Psoas muscle (tissue), 8 donors: ENCODE data around the gene BRF1. TPM values are rescaled to one million over a fixed set of nuclear protein-coding genes. Genes with fewer than 3 reads are reported as not detected.

Experiments used
- ATAC-seq, 4 donors: fragments of 200-7000 bp; cut with Tn5 transposase; one replicate each; pipeline ENCODE4 v1.9.1; 2020; ENCODE audit warnings: moderate library complexity in 3 of 4, mild to moderate bottlenecking in 2 of 4
- DNase-seq, 2 donors: peaks; one replicate each; pipeline ENCODE4 v3.0.0-alpha.2; 2020
- H3K27ac ChIP-seq: fragments of 200-600 bp; one replicate; pipeline ENCODE4 v1.8.0; 2022
- H3K27me3 ChIP-seq, 3 donors: fragments of 200-600 bp in 1 of 3; one replicate each; pipeline versions ENCODE4 v1.6.1 to v1.8.0; 2013 to 2022; ENCODE audit warnings: low read length in 2 of 3, mild to moderate bottlenecking in 2 of 3, moderate library complexity in 1 of 3; ENCODE audit not compliant: insufficient read depth in 3 of 3
- H3K36me3 ChIP-seq, 2 donors: fragments of 200-600 bp in 1 of 2; one replicate each; pipeline versions ENCODE4 v1.6.1 to v1.8.0; 2013 to 2022; ENCODE audit warnings: low read depth in 1 of 2, mild to moderate bottlenecking in 1 of 2, moderate library complexity in 1 of 2; ENCODE audit not compliant: insufficient read depth in 1 of 2
- H3K4me1 ChIP-seq: fragments of 200-600 bp; one replicate; pipeline ENCODE4 v1.8.0; 2022
- H3K4me3 ChIP-seq: fragments of 200-600 bp; one replicate; pipeline ENCODE4 v1.8.0; 2022; ENCODE audit warnings: mild to moderate bottlenecking
- H3K9me3 ChIP-seq: fragments of 200-600 bp; one replicate; pipeline ENCODE4 v1.8.0; 2022
- CTCF ChIP-seq: fragments of 200-600 bp; IDR thresholded peaks from one replicate; pipeline ENCODE4 v1.8.0; 2022; ENCODE audit warnings: antibody characterized with exemption
- WGBS, 3 donors: extraction: QIAGEN DNeasy Blood & Tissue Kit; methylation state at CpG; one replicate each; pipeline versions ENCODE4 v1.1.6 to v1.1.7; 2013; 5-methylcytosine and 5-hydroxymethylcytosine counted together
- intact Hi-C, 2 donors: fragments of 100-400 bp; cut with DNase I; formaldehyde crosslinking; loops; one replicate each; pipeline versions ENCODE4 v1.11.0 to v1.14.2; 2022
- polyA plus RNA-seq, 3 donors: library from polyadenylated mRNA; stranded (reverse); fragments of 200-250 nt; gene quantifications; one replicate each; pipeline ENCODE4 v1.2.3, GENCODE V29; 2013
- total RNA-seq, 4 donors: library from RNA; stranded (reverse); fragmentation: NEBNext Ultra II Directional in 2 of 4; extraction: Animal tissue kit (Norgen Biotek cat#: 25700) in 2 of 4; gene quantifications; one replicate each; pipeline versions ENCODE4 v1.2.1 to v1.2.4, GENCODE V29; 2021 to 2023
- donor health status: healthy with polysubstance abuse.
- donor health status: DM: no; HTN: no; CAD: no; lungs with moderate emphysema.
- donor health status: Bipolar disorder and iron deficiency.
- donor health status: healthy.
- donor health status: DM: yes; HTN: yes; CAD: no.
- donor health status: DM: no; HTN: no; CAD: no.
- donor health status: DM: no; HTN: no; CAD: no.
- donor health status: DM: yes; HTN: yes; CAD: no.

BRF1 gene
- total and polyA plus RNA-seq, 7 donors, result 12.9 to 26.2 (median 17.1) TPM

GRCh38 chr14:105333613-105334364 lies 33.0 kb upstream of the BRF1 start:
- ATAC-seq, result peak; percentile 29 to 50 (median 44)
- intact Hi-C loops, result no loop called here

GRCh38 chr14:105333020-105333490 lies 32.3 kb upstream of the BRF1 start:
- Histone ChIP-seq H3K27me3 (no peaks in the 10 kb centered on the region), H3K27ac (peak overlapping the region; percentile 46), H3K36me3 (no peaks in the 10 kb centered on the region), H3K4me1 (peaks cover 88% of the 10 kb centered on the region), H3K4me3 (no peak overlapping the region), H3K9me3 (no peaks in the 10 kb centered on the region)
- intact Hi-C loops, result no loop called here
- no peak for TF ChIP-seq CTCF
- WGBS, 3 donors, result 62 to 83% (median 63%) methylated on average over 15 of the region's 15 CpGs
- DNase-seq, result no peak
- ATAC-seq, result peak in 1 of 4 donors; percentile 40

More at GRCh38 chr14:105333613-105334364, 33.0 kb upstream of the BRF1 start:
- DNase-seq, result no peak
- Histone ChIP-seq H3K27me3 (no peaks in the 10 kb centered on the region), H3K4me1 (peaks cover 86% of the 10 kb centered on the region), H3K4me3 (no peak overlapping the region), H3K36me3 (no peaks in the 10 kb centered on the region), H3K9me3 (no peaks in the 10 kb centered on the region), H3K27ac (peak overlapping the region; percentile 46)
- no peak for TF ChIP-seq CTCF
- WGBS, 3 donors, result 44 to 56% (median 48%) methylated on average over 17 to 18 of the region's 18 CpGs

GRCh38 chr14:105332350-105332874 lies 31.6 kb upstream of the BRF1 start:
- ATAC-seq (no peak), DNase-seq (no peak)
- Histone ChIP-seq H3K4me1 (peaks cover 88% of the 10 kb centered on the region), H3K27ac (peak overlapping the region; percentile 46), H3K36me3 (no peaks in the 10 kb centered on the region), H3K9me3 (no peaks in the 10 kb centered on the region), H3K27me3 (no peaks in the 10 kb centered on the region), H3K4me3 (no peak overlapping the region)
- WGBS, 3 donors, result 57 to 72% (median 68%) methylated on average over 10 to 11 of the region's 11 CpGs
- no peak for TF ChIP-seq CTCF
- intact Hi-C loops, result no loop called here

- no peak for DNase-seq
- Histone ChIP-seq H3K27ac (no peak overlapping the region), H3K9me3 (no peaks in the 10 kb centered on the region), H3K4me1 (peaks cover 83% of the 10 kb centered on the region), H3K4me3 (no peak overlapping the region), H3K27me3 (no peaks in the 10 kb centered on the region), H3K36me3 (no peaks in the 10 kb centered on the region)
- TF ChIP-seq CTCF, result no peak
- intact Hi-C loops, result no loop called here
- no peak for ATAC-seq
- WGBS, 3 donors, result 85 to 93% (median 87%) methylated on average over 8 of the region's 8 CpGs
Observed at GRCh38 chr14:105331575-105332349, 31.0 kb upstream of the BRF1 start.
